NCI-H526 treated with DMSO at 0.1 percent for 48 hours (cell line): ENCODE data around the gene SRPX.

ENCODE experiments used
- DNase-seq: peaks from one replicate; lab custom pipeline; 2025; lab: John Stamatoyannopoulos, UW

SRPX gene

GRCh38 chrX:38129366-38129765, 91.3 kb downstream of the SRPX start:
- DNase-seq, result no peak

- DNase-seq, result no peak
Measured at GRCh38 chrX:38127961-38128360, 92.7 kb downstream of the SRPX start.

DNA sequence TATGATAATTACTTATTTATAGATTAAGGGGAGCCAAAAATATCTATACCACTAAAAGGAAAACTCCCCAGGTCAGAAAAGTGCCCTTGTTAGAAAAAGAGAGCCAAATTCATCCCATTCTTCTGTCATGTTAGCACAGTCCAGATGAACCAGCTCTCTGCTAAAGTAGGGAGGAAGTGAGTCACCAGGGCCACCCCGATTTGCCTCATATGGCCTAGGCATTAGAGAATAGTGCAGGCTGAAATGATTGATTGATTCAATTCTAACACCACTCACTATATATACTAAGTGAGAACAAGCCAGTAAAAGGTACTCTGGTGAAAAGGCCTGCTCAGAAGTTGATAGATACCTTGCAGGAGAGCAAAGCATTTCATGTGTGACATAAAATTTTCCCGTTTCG, 94.5 kb downstream of the SRPX start:
- no peak for DNase-seq

DNA sequence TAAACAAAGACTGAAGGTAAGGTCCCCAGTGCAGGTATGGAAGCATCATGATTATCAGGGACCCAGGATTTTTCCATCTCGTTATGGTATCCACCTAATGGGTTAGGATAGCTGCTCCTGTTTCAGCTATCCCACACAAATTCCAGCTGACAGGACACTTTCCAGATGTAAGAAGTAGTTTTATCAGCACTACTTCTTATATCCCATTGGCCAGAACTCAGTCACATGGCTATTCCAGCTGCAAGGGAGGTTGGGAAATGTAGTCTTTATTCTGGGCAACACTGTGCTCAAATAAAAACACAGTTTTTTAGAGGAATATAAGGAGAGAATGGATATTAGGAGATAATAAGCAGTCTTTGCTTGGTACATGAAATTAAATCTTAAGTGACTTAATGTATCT, 96.7 kb downstream of the SRPX start:
- DNase-seq, result no peak

DNA sequence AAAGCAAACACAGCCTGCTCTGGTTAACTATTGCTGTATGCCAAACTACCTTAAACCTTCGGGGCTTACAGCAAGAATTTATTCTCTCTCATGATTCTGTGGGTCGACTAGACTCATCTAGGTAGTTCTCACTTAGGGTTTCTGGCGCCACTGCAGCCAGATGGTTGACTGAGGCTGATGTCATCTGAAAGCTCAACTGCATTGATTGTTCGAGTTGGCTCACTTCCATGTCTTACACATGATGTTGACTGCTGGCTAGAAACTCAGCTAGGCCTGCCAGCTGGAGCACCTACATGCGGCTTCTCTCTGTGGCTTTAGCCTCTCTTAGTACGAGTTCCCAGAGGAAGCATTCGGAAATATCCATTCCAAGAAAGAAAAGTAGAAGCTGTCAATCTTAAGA, 103.2 kb downstream of the SRPX start:
- no peak for DNase-seq

GRCh38 chrX:38116706-38117105, 104.0 kb downstream of the SRPX start:
- DNase-seq, result no peak

- DNase-seq, result no peak
Measured at GRCh38 chrX:38112566-38112965, 108.1 kb downstream of the SRPX start.

DNA sequence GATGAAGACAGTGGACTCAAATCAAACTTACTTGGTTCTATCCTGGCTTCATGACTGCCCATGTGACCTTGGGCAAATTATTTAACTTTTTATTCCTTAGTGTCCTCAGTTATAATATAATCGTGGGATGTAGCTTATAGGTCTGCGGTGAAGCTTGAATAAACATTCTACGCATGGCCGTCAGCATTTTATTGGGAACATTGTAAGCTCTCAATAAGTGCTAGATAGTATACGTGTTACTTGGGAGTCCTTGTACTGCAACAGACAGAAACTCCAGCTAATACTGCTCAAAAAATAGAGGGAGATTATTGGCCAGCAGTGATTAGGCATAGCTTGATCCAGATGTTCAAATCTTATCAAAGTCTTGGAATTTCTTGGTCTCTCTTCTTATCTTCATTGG, 109.5 kb downstream of the SRPX start:
- no peak for DNase-seq

DNA sequence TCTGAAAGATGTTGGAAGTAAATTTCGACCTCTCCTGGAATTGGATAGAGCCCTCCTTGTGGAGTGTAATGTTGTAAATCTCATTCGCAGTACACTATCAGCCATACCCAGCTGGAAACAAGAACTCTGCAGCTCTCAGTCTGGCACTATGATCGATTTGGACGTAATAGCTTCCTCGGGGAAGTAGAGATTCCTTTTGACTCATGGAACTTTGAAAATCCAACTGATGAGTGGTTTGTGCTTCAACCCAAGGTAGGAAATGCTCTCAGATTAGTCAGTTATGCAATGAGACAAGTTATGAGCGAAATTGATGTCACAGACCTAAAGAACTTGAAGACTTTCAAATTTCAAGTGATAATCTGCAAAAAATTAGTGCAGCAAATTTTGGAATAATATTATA, 110.4 kb downstream of the SRPX start:
- no peak for DNase-seq

DNA sequence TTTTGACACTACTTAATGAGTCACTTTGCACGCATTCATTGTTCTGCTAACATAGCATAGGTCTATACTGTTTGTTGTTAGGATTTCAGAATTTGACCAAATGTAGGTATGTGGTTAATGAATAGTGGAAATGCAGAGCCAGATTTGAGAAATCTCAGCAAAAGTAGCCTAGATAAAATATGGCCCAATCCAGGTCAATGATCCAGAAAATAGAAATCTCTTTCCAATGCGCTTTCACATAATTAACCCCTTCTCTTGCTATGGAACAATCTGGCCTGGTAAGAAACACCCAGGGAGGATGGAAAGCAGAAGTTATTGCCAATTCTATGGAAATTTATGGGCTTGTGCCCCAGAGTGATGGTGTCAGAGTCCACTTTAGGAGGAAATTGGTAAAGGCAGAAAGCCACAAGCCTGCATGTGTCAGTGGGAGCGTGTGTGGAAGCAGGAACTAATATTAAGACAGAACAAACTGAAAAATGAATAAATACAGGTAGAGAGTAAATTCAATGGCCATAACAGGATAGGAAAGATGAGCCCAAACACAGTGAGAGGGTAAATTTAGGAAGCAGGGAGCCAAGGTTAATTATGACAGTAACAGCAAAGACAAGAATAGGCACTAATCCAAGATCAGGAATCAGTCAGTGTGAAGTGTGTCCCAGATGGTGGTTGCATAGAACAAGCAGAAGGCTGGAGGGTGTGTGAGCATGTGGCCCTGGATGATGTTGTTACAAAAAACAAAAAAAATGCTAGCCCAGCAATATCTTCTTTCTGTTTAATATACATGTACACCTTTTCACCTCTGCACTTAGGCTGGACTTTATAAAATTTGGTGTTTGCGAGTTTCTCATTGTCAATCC, 111.4 kb downstream of the SRPX start:
- DNase-seq, result no peak

DNA sequence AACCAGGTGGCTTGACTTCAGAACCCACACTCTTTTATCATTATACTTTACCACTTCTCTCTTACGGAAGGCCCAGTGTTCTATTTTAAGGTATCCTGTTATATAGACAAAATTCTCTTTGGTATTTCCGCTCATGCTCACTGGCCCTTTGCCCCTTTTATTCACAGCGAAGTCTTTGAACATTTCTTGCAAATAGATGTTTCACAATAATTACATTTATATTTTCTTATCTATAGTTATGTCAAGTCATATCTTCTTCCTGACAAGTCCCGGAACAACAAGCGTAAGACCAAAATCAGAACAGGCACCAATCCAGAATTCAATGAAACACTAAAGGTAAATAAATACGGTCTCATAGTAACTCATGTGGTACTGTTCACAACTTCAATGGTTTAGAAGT, 112.3 kb downstream of the SRPX start:
- DNase-seq, result no peak

GRCh38 chrX:38106991-38107655, 113.5 kb downstream of the SRPX start:
- DNase-seq, result no peak

GRCh38 chrX:38105216-38105725, 115.4 kb downstream of the SRPX start:
- DNase-seq, result no peak

DNA sequence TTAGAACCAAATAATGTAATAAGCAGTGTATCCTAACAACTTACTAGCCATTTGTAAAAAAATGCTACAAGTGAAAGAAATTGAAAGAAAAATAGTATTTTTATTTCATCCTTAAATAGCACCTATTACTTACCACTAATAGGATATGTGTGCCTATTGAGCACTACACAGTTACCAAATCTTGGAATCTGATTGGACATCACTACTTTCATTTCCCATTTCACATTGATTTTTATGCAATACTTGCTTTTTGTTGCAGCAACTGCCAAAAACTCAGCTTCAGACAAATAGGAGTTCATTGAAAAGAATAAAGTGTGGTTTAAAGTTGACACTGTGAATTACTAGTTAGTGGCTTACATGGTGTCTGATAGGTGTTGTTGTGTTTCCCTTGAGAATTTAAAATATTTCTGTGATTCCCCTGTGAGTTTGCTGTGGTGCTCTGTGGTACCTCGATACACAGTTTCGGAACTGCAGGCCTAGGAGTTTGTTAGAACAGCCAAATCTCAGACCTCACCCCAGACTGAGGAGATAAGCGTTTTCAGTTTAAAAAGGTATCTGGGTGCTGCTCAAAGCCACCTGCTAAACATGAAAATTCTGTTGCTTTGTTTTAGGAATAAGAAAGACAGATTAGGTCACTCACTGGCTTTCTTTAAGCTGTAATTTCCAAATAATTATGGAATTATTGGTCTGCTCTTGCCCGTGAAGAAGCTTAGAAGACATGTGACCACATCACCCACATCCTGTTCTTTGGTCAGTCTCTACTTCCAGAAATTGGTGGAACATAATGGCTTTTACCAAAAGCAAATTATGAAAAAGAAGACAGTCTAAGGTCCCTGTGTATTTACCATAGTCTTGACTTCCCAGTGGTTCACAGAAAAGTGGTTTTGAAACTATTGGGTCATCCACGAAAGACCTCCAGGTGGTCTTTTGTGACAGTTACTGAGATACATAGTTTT, 116.5 kb downstream of the SRPX start:
- DNase-seq, result no peak

GRCh38 chrX:38102875-38103274, 117.8 kb downstream of the SRPX start:
- no peak for DNase-seq

DNA sequence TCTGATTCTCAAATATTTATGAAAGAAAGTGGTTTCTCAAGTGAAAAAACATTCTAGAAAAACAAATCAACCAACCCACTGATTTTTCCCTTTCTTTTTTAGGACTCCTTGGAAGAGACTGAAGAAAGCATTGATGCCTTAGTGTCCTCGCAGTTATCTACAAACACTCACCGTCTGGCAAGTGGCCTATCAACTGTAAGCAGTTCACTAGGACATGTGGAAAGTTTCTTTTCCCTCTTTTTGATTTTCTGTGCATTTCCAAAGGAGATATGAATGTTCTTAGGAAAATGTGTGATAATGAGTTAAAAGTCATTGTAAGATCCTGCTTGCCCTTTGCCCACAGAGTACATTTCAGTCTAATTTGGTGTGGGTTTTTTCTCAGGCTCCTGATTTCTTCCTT, 118.4 kb downstream of the SRPX start:
- DNase-seq, result no peak

GRCh38 chrX:38099688-38100087, 121.0 kb downstream of the SRPX start:
- no peak for DNase-seq
